WERI-Rb-1 (cell line): ENCODE results near the gene LPCAT1.

Experiments
- DNase-seq: peaks from one replicate; pipeline ENCODE4 v3.0.0-alpha.2; 2020
- H3K27ac ChIP-seq: fragments of 250-450 bp; sonication (Bioruptor Pico); 2 replicates; pipeline ENCODE4 v1.5.1; 2020; ENCODE audit warnings: mild to moderate bottlenecking, moderate library complexity
- H3K27me3 ChIP-seq: fragments of 250-450 bp; sonication (Bioruptor Pico); 2 replicates; pipeline ENCODE4 v1.5.1; 2021; ENCODE audit warnings: mild to moderate bottlenecking, low read depth, moderate library complexity; ENCODE audit not compliant: insufficient read depth, severe bottlenecking
- H3K36me3 ChIP-seq: fragments of 250-450 bp; sonication (Bioruptor Pico); 2 replicates; pipeline ENCODE4 v1.5.1; 2020; ENCODE audit warnings: mild to moderate bottlenecking, moderate library complexity
- H3K4me3 ChIP-seq: 2 replicates; pipeline ENCODE4 v1.5.1; 2011; ENCODE audit warnings: low read depth, mild to moderate bottlenecking, control low read depth, low read length
- H3K9me3 ChIP-seq: fragments of 250-450 bp; sonication (Bioruptor Pico); 2 replicates; pipeline ENCODE4 v1.5.1; 2021; ENCODE audit warnings: mild to moderate bottlenecking, moderate library complexity; ENCODE audit not compliant: severe bottlenecking
- CTCF ChIP-seq: IDR thresholded peaks from 2 replicates; pipeline ENCODE4 v1.5.1; 2011; ENCODE audit warnings: low read depth, mild to moderate bottlenecking, control low read depth, inconsistent platforms, low read length

LPCAT1 gene

GRCh38 chr5:1413211-1413610, 110.5 kb downstream of the LPCAT1 start:
- Histone ChIP-seq H3K36me3 (no peaks in the 10 kb centered on the region), H3K27ac (no peak overlapping the region), H3K27me3 (no peaks in the 10 kb centered on the region), H3K9me3 (peaks cover 4% of the 10 kb centered on the region), H3K4me3 (no peak overlapping the region)
- no peak for TF ChIP-seq CTCF
- DNase-seq, result no peak

- no peak for TF ChIP-seq CTCF
- DNase-seq, result no peak
- Histone ChIP-seq H3K27ac (no peak overlapping the region), H3K27me3 (no peaks in the 10 kb centered on the region), H3K36me3 (no peaks in the 10 kb centered on the region), H3K9me3 (peaks cover 4% of the 10 kb centered on the region), H3K4me3 (no peak overlapping the region)
These were observed 111.1 kb downstream of the LPCAT1 start for GRCh38 chr5:1412621-1413020.

GRCh38 chr5:1412163-1412562, 111.6 kb downstream of the LPCAT1 start:
- H3K27ac ChIP-seq, result no peak overlapping the region
- H3K9me3 ChIP-seq, result peaks cover 3% of the 10 kb centered on the region
- H3K4me3 ChIP-seq, result no peak overlapping the region
- no peaks in the 10 kb centered on the region for H3K27me3 ChIP-seq
- TF ChIP-seq CTCF, result no peak
- no peak for DNase-seq
- H3K36me3 ChIP-seq, result no peaks in the 10 kb centered on the region
